NCI-H460 (cell line): Measurements from ENCODE around the gene GRAMD2A. TPM values are rescaled to one million over a fixed set of nuclear protein-coding genes. Genes with fewer than 3 reads are reported as not detected.

Experiments
- DNase-seq: peaks from one replicate; pipeline ENCODE4 v3.0.0-alpha.2; 2016; ENCODE audit warnings: low read depth; ENCODE audit errors: extremely low read depth
- total RNA-seq: library from RNA; depleted of rRNA; stranded (reverse); fragments of >200 nt; shearing (Covaris generic); gene quantifications from 2 replicates; pipeline ENCODE4 v1.2.3, GENCODE V29; 2014

The GRAMD2A gene
- total RNA-seq, 1 experiment from 2014 or later: 0.25 TPM

- no peak for DNase-seq
Measured at GRCh38 chr15:72141171-72142084, 56.2 kb downstream of the GRAMD2A start.

DNA sequence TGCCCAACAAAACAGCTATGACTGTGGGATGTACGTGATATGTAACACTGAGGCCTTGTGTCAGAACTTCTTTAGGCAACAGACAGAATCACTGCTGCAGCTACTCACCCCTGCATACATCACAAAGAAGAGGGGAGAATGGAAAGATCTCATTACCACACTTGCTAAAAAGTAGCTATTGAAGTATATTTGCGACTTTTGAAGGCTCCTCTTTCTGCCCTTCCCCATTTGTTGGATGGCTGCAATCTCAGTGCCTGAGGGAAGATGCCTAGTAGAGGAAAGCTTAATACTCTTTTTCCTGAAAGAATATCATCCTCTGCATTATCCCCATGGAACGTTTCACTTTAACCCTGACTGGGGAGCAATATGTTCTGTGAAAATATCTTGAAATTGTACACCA lies 57.5 kb downstream of the GRAMD2A start:
- DNase-seq: no peak

DNA sequence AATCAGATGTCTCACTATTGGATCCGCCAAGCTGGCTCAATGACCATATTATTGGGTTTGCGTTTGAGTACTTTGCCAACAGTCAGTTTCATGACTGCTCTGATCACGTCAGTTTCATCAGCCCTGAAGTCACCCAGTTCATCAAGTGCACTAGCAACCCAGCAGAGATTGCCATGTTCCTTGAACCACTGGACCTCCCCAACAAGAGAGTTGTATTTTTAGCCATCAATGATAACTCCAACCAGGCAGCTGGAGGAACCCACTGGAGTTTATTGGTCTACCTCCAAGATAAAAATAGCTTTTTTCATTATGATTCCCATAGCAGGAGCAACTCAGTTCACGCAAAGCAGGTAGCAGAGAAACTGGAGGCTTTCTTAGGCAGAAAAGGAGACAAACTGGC lies 57.9 kb downstream of the GRAMD2A start:
- DNase-seq: no peak

DNA sequence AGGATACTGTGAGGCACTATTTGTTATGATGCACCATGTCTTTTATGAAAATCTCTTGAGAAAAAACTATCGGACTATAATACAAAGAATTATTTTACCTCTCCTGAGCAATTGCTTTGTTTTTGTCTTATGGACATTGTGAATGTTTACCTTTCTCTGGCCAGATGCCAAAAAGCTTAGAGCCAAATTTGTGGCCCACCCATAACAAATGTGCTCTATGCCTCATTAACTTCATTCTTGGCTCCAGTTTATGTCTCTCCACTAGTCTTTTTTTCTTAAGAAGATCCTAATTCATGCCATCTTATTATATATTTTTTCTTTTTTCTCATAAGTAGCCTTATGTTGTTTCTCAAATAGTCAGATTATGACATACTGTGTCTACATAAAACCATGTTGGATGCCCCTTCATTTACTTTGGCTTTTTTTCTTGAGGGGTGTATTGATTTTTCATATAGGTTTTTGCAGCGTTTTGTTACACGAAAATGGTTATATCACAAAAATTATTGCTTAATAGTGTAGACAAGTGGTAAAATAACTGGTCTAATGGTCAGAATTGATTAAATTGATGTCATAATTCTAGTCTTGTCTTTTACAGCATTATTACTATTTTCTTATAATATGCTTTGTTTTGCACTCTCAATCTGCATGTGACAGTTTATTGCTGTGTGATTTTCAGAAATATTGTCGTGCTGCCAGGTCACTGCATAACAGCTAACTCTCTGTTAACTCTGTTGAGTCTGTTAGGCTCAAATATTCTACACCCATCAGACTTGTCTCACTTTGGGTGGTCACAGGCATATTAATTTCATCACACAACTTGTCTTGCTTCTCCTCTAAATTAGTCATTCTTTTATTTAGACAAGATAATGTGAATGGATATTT lies 61.2 kb downstream of the GRAMD2A start:
- no peak for DNase-seq

DNA sequence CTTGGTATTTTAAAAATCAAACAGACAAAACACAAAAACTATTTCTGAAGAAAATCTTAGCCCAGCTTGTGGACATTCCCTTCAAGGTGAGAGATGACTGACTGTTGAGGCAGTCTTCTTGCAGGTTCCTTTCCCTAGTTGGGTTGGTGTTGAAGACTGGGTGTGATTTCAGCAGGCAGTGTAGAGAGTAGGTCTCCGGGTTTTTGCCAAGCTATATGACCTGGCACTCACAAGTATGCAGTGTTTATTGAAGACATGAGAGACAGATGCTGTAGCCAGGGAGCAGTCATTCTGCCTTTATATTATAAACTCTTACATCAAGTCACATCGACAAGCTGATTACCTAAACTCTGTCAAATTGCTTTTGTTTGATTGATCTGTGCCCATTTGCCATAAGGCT lies 61.9 kb downstream of the GRAMD2A start:
- DNase-seq: no peak

DNA sequence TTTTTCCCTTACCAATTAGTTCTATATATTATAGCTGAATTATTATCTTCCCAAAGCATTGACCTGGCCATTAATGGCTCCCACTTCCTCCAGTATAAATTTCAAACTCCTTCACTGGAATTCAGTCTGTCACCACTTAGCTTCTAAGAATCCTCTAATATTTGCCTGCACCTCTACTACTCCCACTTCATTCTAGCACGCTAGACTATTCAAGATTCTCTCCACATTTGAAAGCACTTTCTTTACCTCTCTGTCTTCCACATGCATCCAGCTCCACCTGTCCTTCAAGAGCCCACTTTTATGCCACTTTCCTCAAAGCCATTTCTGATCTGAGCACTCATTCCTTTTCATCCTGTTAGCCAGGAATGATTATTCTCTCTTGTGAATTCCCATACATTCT lies 64.4 kb downstream of the GRAMD2A start:
- DNase-seq: no peak

DNA sequence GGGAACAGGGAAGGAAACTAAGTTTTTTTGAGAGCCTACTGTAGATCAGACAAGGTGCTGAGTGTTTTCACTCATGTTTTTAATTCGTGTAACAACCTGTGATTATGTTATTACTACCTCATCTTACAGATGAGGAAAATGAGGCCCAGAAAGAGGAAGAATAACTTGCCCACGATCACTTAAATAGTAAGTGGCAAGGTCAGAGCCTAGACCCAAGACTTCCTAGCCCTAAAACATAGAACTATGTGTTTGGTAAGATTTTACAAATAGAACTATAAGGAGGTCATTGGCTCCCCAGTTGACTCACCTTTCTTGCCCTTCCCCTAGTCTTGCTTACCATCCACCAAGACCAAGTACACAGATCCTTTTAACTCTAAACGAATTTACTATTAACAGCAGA lies 65.7 kb downstream of the GRAMD2A start:
- DNase-seq: no peak

DNA sequence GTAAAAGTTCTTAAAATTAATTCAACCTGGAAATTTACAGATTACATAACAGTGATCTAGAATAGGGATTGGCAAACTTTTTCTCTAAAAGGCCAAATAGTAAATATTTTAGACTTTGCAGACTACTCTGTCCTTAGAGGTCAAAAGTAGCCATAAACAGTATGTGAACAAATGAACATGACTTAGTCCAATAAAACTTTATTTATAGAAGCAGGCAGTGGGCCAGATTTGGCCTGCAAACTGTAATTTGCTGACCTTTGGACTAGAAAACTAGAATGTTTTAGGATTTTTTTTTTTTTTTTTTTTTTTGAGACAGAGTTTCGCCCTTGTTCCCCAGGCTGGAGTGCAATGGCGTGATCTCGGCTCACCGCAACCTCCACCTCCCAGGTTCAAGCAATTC lies 67.3 kb downstream of the GRAMD2A start:
- no peak for DNase-seq

- no peak for DNase-seq
Measured at GRCh38 chr15:72128359-72128758, 69.2 kb downstream of the GRAMD2A start.

DNA sequence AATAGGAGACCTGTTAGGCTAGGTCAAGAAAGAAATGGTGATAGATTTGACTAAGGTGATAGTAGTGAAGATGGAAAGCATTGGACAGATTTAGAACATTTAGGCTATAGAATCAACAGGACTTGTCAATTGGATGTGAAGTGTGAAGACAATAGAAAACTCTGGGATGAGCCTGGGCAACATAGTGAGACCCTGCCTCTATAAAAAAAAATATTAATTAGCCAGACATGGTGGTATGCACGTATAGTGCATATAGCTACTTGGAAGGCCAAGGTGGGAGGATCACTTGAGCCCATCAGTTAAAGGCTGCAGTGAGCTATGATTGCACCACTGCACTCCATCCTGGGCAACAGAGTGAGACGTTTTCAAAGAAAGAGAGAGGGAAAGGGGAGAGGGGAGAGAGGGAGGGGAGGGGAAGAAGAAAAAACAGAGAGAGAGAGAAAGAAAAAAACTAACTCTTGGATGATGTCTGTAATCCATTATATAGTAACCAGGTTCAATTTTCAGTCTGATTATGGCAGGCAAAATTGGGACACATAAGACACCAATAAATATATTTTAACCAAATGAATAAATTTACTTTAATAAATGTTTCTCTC lies 69.8 kb downstream of the GRAMD2A start:
- no peak for DNase-seq

DNA sequence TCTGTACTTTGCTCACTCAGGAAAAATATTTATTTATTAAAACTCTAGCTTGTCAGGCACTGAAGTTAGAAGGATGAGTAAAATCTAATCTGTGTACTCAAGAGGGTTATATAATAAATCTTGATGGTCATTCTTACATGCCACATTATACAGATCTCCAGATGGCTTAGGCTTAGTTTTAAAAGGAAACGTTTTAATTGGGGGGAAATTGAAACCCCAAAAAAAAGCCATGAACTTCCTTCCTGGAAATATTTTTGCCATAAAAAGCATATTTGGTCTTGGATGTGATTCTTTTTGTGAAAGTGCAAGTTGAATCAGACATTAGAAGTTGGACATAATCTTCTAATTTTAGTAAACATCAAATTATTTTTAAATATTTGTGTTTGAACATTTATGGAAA lies 73.4 kb downstream of the GRAMD2A start:
- DNase-seq: no peak

DNA sequence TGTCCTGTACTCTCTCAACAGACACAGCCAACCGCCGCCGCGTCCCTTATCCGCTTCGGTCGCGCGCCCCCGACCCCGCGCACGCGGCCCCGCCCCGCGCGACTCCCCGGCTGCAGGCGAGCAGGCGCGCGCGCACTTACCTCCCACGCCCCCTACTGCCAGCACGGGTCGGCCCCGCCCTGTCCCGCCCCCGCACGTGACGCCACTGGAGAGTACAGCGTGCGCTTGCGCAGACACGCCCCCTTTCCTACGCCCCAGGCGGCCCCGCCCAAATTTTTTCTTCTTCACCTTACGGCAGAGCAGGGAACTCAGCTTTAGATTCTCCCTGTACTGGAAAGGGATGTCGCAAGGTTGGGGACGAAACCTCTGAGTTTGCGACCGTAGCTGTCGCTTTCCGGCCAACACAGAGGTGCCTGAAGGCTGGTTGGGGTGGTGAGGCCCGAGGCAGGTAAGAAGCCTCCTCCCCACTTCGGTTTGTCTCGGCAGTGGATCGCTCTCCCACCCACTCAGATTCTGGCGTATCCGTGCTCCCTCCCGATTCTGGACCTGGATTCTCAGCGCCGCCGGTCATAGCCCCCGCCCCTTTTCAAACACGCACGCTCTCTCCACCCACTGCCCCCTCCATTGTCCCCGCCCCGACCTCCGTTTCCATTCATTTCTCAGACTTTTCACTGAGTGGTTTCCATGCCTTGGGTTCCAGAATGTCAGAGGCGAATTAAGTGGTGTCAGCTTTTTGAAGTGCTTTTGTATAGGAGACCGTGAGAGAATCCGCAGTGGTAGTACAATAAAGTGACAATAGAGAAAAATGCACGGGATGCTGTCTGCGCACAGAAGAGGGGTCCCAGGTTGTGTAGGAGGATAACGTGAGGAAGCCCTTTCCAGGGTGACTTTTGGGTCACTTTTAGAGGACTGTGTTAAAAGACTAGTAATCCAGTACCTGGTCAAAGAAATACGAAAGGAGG lies 79.3 kb downstream of the GRAMD2A start, which contains the start of the genes MYO9A and SENP8:
Gene MYO9A (minus strand): TSS at position 134 of the 962 bp plus-strand sequence. CDS start 71,587 bp downstream, outside the sequence.
Gene SENP8 (plus strand): TSS at position 387 of the 962 bp plus-strand sequence. CDS start 21,221 bp downstream, outside the sequence.
- peak; percentile 96 for DNase-seq

DNA sequence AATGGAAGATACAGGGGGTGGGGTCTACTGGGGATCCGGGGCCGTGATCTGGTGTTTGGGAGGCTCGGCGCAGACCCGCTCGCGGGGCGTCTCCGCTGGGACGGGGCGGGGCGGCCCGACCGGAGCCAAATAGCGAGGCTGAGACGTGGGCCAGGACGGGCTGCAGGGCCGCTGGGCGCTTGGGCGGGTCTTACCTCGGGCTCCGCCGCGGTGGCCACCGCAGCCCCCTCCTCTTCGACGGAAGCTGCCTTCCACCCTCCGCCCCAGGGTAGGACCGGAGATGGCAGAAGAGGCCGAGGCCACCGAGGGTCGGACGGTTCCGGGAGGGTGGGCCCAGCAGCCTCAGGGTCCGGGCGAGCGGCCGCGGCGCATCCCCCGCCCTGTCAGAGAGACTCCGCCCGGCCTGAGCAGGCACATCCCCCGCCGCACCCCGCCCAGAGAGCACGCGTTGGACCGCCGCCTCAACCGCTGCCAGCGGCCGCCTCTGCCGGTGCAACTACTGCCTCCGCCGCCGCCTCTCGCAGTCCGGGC lies 80.0 kb downstream of the GRAMD2A start:
- peak; percentile 46 for DNase-seq

- no peak for DNase-seq
Measured at GRCh38 chr15:72116731-72117485, 80.7 kb downstream of the GRAMD2A start.

DNA sequence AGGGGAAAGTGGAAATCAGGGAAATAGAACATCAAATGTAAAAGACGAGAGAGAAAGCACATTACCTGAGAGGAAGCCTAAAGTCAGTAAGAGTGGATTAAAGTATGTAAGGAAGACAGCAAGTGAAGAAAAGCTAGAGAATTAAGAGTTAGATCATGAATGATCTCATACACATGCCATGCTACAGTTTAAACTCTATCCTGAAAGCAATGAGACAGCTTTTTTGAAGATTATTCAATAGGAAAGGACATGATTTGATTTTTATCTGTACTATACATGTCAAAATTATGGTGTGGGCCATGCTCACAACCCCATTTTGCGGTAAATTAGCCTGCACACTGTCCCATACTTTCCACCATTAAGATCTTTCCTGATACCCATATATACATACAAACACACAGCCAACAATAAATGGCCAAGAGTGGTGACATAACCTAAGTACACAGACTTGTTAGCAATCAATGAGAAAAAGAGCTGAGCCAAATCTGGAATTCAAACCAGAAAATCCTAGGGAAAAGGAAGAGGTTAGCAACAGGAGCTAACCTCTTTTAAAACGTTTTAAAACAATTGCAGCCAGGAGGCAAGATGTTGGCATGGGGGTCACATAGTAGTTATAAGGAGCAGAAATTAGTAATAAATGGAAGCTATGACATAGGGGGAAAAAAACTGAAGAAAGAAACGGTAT lies 84.1 kb downstream of the GRAMD2A start:
- DNase-seq: no peak

- DNase-seq: no peak
Measured at GRCh38 chr15:72112805-72113204, 84.8 kb downstream of the GRAMD2A start.

DNA sequence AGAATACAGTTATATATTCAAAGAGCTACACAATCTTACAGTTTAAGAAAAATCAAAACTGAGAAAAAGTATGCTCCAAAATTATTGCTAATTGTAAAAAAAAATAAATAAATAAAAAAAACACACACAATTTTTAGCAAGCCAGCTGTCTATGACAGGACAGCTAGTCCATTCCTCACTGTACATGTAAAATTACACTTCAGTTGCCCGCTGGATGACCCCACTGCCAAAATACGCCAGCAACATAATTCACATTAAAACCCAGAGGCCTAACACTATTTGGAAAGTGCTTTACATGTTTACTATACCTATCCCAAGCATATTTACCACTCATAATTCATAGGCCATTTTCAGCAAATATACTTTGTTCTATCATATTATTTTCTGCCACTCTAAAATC lies 85.5 kb downstream of the GRAMD2A start:
- DNase-seq: no peak

DNA sequence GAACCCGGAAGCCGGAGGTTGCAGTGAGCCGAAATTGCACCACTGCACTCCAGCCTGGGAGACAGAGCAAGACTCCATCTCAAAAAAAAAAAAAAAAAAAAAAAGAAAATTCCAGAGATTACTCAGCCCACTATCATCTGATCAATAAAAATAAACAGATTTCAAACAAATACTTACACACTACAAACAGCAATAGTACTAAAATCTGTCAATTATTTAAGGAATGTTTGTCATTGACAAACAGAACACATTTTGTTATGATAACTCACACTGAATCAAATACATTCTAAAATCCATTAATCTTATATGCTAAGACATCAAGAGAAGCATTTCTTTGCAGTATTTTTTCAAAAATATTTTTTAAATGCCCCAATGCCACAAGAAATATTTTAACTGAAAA lies 87.2 kb downstream of the GRAMD2A start:
- DNase-seq: no peak
